Sciatic nerve (tissue), 2 donors: ENCODE measurements around the gene TAF9B. TPM values are rescaled to one million over a fixed set of nuclear protein-coding genes. Genes with fewer than 3 reads are reported as not detected.
"Not testable (repeated sequence)": the region's sequence is repeated elsewhere in the genome, so short reads cannot be mapped to it uniquely, and the experiment has no call there.

Experiments used
- ATAC-seq: fragments of 200-7000 bp; cut with Tn5 transposase; one replicate; pipeline ENCODE4 v1.9.1; 2020; ENCODE audit warnings: mild to moderate bottlenecking, moderate library complexity
- DNase-seq: peaks from one replicate; pipeline ENCODE4 v3.0.0-alpha.2; 2020; ENCODE audit warnings: low spot score
- intact Hi-C: fragments of 100-400 bp; cut with DNase I; formaldehyde crosslinking; loops from one replicate; pipeline ENCODE4 v1.14.2; 2022
- total RNA-seq: library from RNA; stranded (reverse); fragmentation: NEBNext Ultra II Directional; extraction: Animal tissue kit (Norgen Biotek cat#: 25700); gene quantifications from one replicate; pipeline ENCODE4 v1.2.1, GENCODE V29; 2021
- donor health status: DM: no; HTN: no; CAD: no.
- donor health status: DM: no; HTN: no; CAD: no.

TAF9B gene, protein sequence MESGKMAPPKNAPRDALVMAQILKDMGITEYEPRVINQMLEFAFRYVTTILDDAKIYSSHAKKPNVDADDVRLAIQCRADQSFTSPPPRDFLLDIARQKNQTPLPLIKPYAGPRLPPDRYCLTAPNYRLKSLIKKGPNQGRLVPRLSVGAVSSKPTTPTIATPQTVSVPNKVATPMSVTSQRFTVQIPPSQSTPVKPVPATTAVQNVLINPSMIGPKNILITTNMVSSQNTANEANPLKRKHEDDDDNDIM
- 20.3 TPM for total RNA-seq

GRCh38 chrX:78139160-78140123 is at the start of gene TAF9B:
TSS of gene TAF9B (minus strand) at chrX:78139650. CDS start at chrX:78139611, 39 bp downstream.
- intact Hi-C loops = no loop called here
- DNase-seq (peak; percentile 91), ATAC-seq (peak; percentile 99)

GRCh38 chrX:78182881-78183280 is 43.4 kb upstream of the TAF9B start:
- intact Hi-C loops = no loop called here
- ATAC-seq (no peak), DNase-seq (no peak)

DNA sequence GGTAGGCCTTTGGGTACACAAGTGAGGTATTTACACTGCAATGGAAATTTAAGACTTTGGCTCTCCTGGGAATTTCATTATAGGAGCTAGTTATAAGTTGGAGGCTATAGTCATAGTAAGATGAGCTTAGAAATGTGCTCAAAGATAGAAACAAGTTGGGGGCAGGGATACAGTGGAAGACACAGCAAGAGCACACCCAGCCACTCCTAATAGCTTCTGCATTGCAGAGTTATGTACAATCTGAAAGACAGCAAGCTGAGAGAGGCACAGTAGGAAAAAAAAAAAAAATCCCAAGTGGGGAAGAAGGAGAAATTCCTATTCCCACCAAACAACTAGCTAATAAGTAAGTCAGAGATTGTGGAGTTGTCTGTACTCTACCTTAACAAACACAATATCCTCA is 41.9 kb upstream of the TAF9B start:
- intact Hi-C loops = no loop called here
- DNase-seq (no peak), ATAC-seq (no peak)

GRCh38 chrX:78168065-78168464 is 28.6 kb upstream of the TAF9B start:
- DNase-seq (no peak), ATAC-seq (no peak)
- intact Hi-C loops = no loop called here

- ATAC-seq (no peak), DNase-seq (no peak)
- intact Hi-C loops = no loop called here
Observed at GRCh38 chrX:78165425-78165824, 26.0 kb upstream of the TAF9B start.

GRCh38 chrX:78163175-78163574 is 23.7 kb upstream of the TAF9B start:
- DNase-seq, ATAC-seq, intact Hi-C loops: not testable (repeated sequence)

DNA sequence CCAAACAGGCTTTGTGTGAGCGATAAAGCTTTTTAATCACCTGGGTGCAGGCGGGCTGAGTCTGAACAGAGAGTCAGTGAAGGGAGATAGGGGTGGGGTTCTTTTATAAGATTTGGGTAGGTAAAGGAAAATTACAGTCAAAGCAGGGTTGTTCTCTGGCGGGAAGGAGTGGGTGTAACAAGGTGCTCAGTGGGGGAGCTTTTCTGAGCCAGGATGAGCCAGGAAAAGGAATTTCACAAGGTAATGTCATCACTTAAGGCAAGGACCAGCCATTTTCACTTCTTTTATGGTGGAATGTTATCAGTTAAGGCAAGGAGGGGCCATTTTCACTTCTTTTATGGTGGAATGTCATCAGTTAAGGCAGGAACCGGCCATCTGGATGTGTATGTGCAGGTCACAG is 21.3 kb upstream of the TAF9B start:
- intact Hi-C loops, DNase-seq, ATAC-seq: not testable (repeated sequence)

GRCh38 chrX:78157846-78158245 is 18.4 kb upstream of the TAF9B start:
- intact Hi-C loops = loop anchor here (5.0 kb wide), 1 partner anchor 236 kb away; no protein-coding TSS in a partner anchor
- not testable (repeated sequence) for DNase-seq, ATAC-seq

DNA sequence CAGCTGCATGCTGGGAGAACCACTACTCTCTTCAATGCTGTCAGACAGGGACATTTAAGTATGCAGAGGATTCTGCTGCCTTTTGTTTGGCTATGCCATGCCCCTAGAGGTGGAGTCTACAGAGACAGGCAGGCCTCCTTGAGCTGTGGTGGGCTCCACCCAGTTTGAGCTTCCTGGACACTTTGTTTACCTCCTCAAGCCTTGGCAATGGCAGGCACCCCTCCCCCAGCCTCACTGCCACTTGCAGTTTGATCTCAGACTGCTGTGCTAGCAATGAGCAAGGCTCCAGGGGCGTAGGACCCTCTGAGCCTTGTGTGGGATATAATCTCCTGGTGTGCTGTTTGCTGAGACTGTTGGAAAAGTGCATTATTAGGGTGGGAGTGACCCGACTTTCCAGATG is 17.9 kb upstream of the TAF9B start:
- intact Hi-C loops = loop anchor here (5.0 kb wide), 1 partner anchor 235 kb away; no protein-coding TSS in a partner anchor
- DNase-seq, ATAC-seq: not testable (repeated sequence)

DNA sequence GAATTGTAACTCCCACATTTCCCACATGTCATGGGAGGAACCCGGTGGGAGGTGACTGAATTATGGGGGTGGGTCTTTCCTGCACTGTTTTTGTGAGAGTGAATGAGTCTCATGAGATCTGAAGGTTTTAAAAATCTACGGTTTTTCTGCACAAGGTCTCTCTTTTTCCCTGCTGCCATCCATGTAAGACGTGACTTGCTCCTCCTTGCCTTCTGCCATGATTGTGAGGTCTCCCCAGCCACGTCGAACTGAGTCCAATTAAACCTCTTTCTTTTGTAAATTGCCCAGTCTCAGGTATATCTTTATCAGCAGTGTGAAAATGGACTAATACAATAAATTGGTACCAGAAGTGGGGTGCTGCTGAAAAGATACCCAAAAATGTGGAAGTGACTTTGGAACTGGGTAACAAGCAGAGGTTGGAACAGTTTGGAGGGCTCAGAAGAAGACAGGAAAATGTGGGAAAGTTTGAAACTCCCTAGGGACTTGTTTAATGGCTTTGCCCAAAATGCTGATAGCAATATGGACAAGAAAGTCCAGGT is 7.6 kb upstream of the TAF9B start:
- ATAC-seq, DNase-seq, intact Hi-C loops: not testable (repeated sequence)

- DNase-seq (no peak), ATAC-seq (no peak)
Observed at GRCh38 chrX:78140206-78140605, 756 bp upstream of the TAF9B start.

GRCh38 chrX:78133238-78133960 is 6.1 kb downstream of the TAF9B start:
- no peak for DNase-seq
- ATAC-seq = no peak
- intact Hi-C loops = no loop called here

More at GRCh38 chrX:78140206-78140605, 756 bp upstream of the TAF9B start:
- intact Hi-C loops = no loop called here

- DNase-seq (no peak), ATAC-seq (no peak)
- intact Hi-C loops = no loop called here
Observed at GRCh38 chrX:78131117-78131516, 8.3 kb downstream of the TAF9B start.

DNA sequence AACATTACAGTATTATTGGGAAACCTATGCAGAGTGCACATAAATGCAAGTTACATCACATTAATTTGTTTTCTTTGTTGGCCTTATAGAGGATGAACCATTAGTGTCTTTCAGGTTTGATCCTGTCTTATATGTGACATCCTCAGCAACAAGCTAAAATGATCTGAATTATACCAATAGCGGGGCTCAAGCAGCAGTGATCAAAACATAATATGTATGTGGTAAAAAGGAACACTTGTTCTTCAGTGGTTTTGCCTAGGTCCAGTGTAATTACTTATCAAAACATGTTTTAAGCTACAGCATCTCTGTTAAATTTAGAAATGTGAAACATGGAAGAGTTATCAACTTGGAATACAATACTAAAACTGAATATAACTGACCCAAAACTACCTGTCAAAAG is 9.1 kb downstream of the TAF9B start:
- ATAC-seq = no peak
- DNase-seq = no peak
- intact Hi-C loops = no loop called here

DNA sequence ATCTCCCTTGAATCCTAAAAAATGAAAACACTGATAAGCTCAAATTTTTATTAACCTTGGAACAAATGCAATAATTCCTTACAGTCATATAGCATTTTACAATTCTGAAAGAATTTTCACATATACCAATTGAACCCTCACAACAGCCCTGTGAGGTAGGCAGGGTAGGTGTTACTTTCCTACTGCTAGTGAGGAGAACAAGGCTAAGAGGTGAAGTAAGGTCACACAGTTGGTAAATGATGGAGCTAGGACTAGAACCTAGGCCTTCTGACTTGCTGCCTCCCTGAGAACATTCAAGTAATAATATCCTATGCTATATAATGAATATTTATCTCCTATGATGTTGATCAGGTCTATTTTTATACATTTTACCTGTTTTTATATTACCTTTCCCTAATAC is 9.7 kb downstream of the TAF9B start:
- intact Hi-C loops = no loop called here
- ATAC-seq (no peak), DNase-seq (no peak)

DNA sequence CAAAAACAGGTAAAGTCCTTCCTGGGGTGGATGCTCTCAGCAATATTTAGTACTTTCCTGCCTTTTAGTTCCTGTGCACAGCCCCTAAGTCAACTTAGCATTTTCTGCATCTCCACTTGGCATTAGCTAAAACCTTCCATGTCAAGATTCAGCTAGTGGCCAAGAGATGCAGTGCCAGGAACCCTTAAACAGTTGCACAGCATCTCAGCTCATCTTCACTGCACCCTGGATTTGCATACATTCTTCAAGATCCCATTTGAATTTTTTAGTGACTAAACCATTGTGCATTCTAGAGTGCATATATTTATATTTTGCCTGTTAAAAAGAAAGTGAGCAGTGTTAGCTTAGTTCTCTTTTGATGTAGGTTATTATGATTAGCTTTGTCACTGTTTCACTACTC is 13.7 kb downstream of the TAF9B start:
- DNase-seq, ATAC-seq, intact Hi-C loops: not testable (repeated sequence)

GRCh38 chrX:78125148-78125547 is 14.3 kb downstream of the TAF9B start:
- ATAC-seq = no peak
- DNase-seq = no peak
- intact Hi-C loops = no loop called here

DNA sequence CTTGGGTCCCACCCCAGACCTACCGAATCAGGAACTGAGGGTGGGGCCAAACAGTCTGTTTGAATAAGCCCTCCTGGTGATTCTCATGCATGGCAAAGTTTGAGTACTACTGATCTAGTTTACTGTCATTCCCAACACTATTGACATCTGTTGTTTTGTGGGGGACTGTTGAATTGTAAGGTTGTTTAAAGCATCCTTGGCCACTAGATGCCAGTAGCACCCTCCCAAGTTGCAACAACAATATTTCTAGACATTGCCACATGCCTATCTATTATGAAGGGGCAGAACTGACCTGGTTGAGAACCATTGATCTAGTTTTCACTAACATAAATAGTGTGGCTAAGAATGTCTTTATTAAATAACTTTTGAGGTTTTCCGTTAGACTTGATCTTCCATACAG is 15.1 kb downstream of the TAF9B start:
- ATAC-seq = no peak
- intact Hi-C loops = no loop called here
- DNase-seq = no peak

DNA sequence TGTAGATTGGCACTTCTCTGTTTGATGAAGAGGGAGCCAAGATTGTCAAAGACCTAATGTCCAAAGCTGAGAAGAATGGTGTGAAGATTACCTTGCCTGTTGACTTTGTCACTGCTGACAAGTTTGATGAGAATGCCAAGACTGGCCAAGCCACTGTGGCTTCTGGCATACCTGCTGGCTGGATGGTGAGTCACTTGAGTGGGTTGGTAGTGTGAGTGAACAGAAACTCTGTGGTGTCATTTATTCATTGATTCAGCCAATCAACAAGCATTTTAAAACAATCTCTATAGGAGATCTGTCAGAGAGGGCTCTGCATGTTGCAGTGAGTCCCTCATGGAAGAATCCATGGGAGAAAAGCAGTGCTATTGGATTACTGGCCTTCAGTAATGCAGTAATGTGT is 16.3 kb downstream of the TAF9B start:
- DNase-seq (no peak), ATAC-seq (no peak)
- intact Hi-C loops = no loop called here
